H1 (cell line): ENCODE measurements around the gene SLC35F3. TPM values are rescaled to one million over a fixed set of nuclear protein-coding genes. Genes with fewer than 3 reads are reported as not detected.
A peak's percentile ranks its signal among the peaks of the same experiment; 100 is the strongest.

Experiments used
- CTCF ChIA-PET: fragments of 300-600 bp; sonication (Branson Sonifier 250); formaldehyde crosslinking; loops from one replicate; lab custom pipeline; 2021; ENCODE audit not compliant: partially characterized antibody; lab: Charles Lee
- POLR2A ChIA-PET: fragments of 300-600 bp; sonication (Branson Sonifier 250); formaldehyde crosslinking; loops from one replicate; lab custom pipeline; 2021; ENCODE audit warnings: inconsistent platforms; ENCODE audit not compliant: partially characterized antibody; lab: Charles Lee
- DNase-seq, 2 experiments: peaks; one replicate each; pipeline versions ENCODE4 v3.0.0 to v3.0.0-alpha.2; 2010 to 2022; ENCODE audit warnings: low spot score in 2 of 2, low read depth in 1 of 2, mixed read lengths in 1 of 2
- FAIRE-seq: peaks from 2 replicates; lab custom pipeline; 2011; peaks lifted over from hg19 to GRCh38; lab: Jason Lieb, UNC
- H2AFZ ChIP-seq: 2 replicates; pipeline ENCODE4 v1.8.1; 2012; ENCODE audit warnings: low read length, inconsistent platforms
- H2AK5ac ChIP-seq: 2 replicates; pipeline ENCODE4 v1.6.1; 2013; ENCODE audit warnings: low read depth, low read length
- H2BK120ac ChIP-seq: replicated peaks from 2 replicates; pipeline ENCODE3; 2013; ENCODE audit warnings: low read depth, low read length, inconsistent platforms
- H2BK12ac ChIP-seq: 2 replicates; pipeline ENCODE4 v1.6.1; 2013; ENCODE audit warnings: low read depth, low read length
- H2BK15ac ChIP-seq: 2 replicates; pipeline ENCODE4 v1.6.1; 2013; ENCODE audit warnings: low read length
- H2BK20ac ChIP-seq: 2 replicates; pipeline ENCODE4 v1.6.1; 2013; ENCODE audit warnings: low read length
- H2BK5ac ChIP-seq: 2 replicates; pipeline ENCODE4 v1.6.1; 2013; ENCODE audit warnings: low read depth, low read length
- H3K14ac ChIP-seq: 2 replicates; pipeline ENCODE4 v1.6.1; 2013; ENCODE audit warnings: inconsistent platforms; ENCODE audit not compliant: insufficient read length
- H3K18ac ChIP-seq: 2 replicates; pipeline ENCODE4 v1.6.1; 2013; ENCODE audit warnings: low read length; ENCODE audit errors: extremely low read depth
- H3K23ac ChIP-seq: 2 replicates; pipeline ENCODE4 v1.6.1; 2013; ENCODE audit warnings: inconsistent platforms; ENCODE audit not compliant: insufficient read length
- H3K23me2 ChIP-seq: 2 replicates; pipeline ENCODE4 v1.6.1; 2013; ENCODE audit warnings: low read depth, low read length
- H3K27ac ChIP-seq: 2 replicates; pipeline ENCODE4 v1.6.1; 2011; ENCODE audit warnings: low read depth, low read length, inconsistent platforms
- H3K27me3 ChIP-seq, 4 experiments: replicated peaks in 1 of 4; 1 replicate in 1 of 4; 2 replicates in 3 of 4; pipeline versions ENCODE4 v1.6.1 to v1.8.1; 2011 to 2013; ENCODE audit warnings: low read length in 3 of 4, mild to moderate bottlenecking in 3 of 4, inconsistent platforms in 2 of 4, mixed read lengths in 2 of 4, moderate library complexity in 1 of 4; ENCODE audit not compliant: control insufficient read depth in 3 of 4, insufficient read depth in 3 of 4; ENCODE audit errors: extremely low read depth in 1 of 4
- H3K36me3 ChIP-seq, 4 experiments: 2 replicates each; pipeline versions ENCODE4 v1.6.1 to v1.8.1; 2011 to 2013; ENCODE audit warnings: mild to moderate bottlenecking in 4 of 4, low read length in 3 of 4, moderate library complexity in 2 of 4, control low read depth in 1 of 4, inconsistent platforms in 1 of 4; ENCODE audit not compliant: insufficient read depth in 4 of 4, control insufficient read depth in 2 of 4
- H3K4ac ChIP-seq: replicated peaks from 2 replicates; pipeline ENCODE3; 2013; ENCODE audit warnings: low read length, low read depth, mixed read lengths, inconsistent platforms; ENCODE audit not compliant: insufficient read length
- H3K4me1 ChIP-seq, 4 experiments: replicated peaks in 1 of 4; 1 replicate in 1 of 4; 2 replicates in 3 of 4; pipeline versions ENCODE4 v1.6.1 to v1.8.1; 2011 to 2013; ENCODE audit warnings: low read length in 3 of 4, inconsistent platforms in 2 of 4, mixed read lengths in 1 of 4; ENCODE audit not compliant: insufficient read depth in 4 of 4, control insufficient read depth in 3 of 4
- H3K4me2 ChIP-seq, 2 experiments: 2 replicates each; pipeline versions ENCODE4 v1.6.1 to v1.8.1; 2011 to 2013; ENCODE audit warnings: low read depth in 2 of 2, low read length in 2 of 2, control low read depth in 1 of 2, inconsistent platforms in 1 of 2, mild to moderate bottlenecking in 1 of 2; ENCODE audit not compliant: insufficient read depth in 1 of 2
- H3K4me3 ChIP-seq, 4 experiments: fragments of 200-600, 300-600 bp in 1 of 4; sonication (generic), shearing (Covaris generic), sonication (Bioruptor Twin) in 1 of 4; 2 replicates each; pipeline versions ENCODE4 v1.5.1 to v1.8.1; 2011 to 2016; ENCODE audit warnings: low read length in 4 of 4, low read depth in 3 of 4, control low read depth in 2 of 4, inconsistent platforms in 2 of 4, mild to moderate bottlenecking in 2 of 4, mixed read lengths in 1 of 4, moderate library complexity in 1 of 4; ENCODE audit not compliant: insufficient read depth in 2 of 4; ENCODE audit errors: extremely low read depth in 1 of 4
- H3K56ac ChIP-seq: replicated peaks from 2 replicates; pipeline ENCODE3; 2013; ENCODE audit warnings: low read depth, mild to moderate bottlenecking, mixed read lengths, low read length, inconsistent platforms; ENCODE audit not compliant: insufficient read length
- H3K79me1 ChIP-seq: 2 replicates; pipeline ENCODE4 v1.6.1; 2013; ENCODE audit warnings: low read depth, low read length, control low read depth
- H3K79me2 ChIP-seq, 2 experiments: 2 replicates each; pipeline versions ENCODE4 v1.6.1 to v1.8.1; 2012 to 2013; ENCODE audit warnings: low read length in 2 of 2, mild to moderate bottlenecking in 2 of 2, inconsistent platforms in 1 of 2; ENCODE audit not compliant: insufficient read depth in 2 of 2, control insufficient read depth in 1 of 2
- H3K9ac ChIP-seq, 4 experiments: replicated peaks in 1 of 4; 1 replicate in 1 of 4; 2 replicates in 3 of 4; pipeline versions ENCODE4 v1.6.1 to v1.8.1; 2011 to 2013; ENCODE audit warnings: low read depth in 3 of 4, low read length in 3 of 4, control low read depth in 2 of 4, mild to moderate bottlenecking in 2 of 4, moderate library complexity in 2 of 4, inconsistent platforms in 1 of 4; ENCODE audit errors: extremely low read depth in 1 of 4
- H3K9me3 ChIP-seq, 2 experiments: 2 replicates each; pipeline versions ENCODE4 v1.6.1 to v1.8.1; 2012 to 2013; ENCODE audit warnings: mild to moderate bottlenecking in 2 of 2, moderate library complexity in 2 of 2, control low read depth in 1 of 2, inconsistent platforms in 1 of 2, low read depth in 1 of 2, low read length in 1 of 2, mixed read lengths in 1 of 2; ENCODE audit not compliant: insufficient read depth in 2 of 2
- H4K20me1 ChIP-seq, 2 experiments: replicated peaks in 1 of 2; 2 replicates each; pipeline versions ENCODE3 to v1.8.1; 2011 to 2013; ENCODE audit warnings: inconsistent platforms in 2 of 2, low read length in 2 of 2, mild to moderate bottlenecking in 1 of 2; ENCODE audit not compliant: insufficient read depth in 2 of 2, control insufficient read depth in 1 of 2
- H4K5ac ChIP-seq: 2 replicates; pipeline ENCODE4 v1.6.1; 2013; ENCODE audit warnings: low read length, low read depth, mixed read lengths, inconsistent platforms; ENCODE audit not compliant: insufficient read length
- H4K8ac ChIP-seq: 2 replicates; pipeline ENCODE4 v1.8.0; 2013; ENCODE audit warnings: mild to moderate bottlenecking, moderate library complexity, low read length, inconsistent platforms; ENCODE audit not compliant: insufficient read depth; ENCODE audit errors: extremely low read depth
- H4K91ac ChIP-seq: replicated peaks from 2 replicates; pipeline ENCODE3; 2013; ENCODE audit warnings: low read length, mixed read lengths, inconsistent platforms; ENCODE audit not compliant: insufficient read length
- ASH2L ChIP-seq: fragments of 200-600, 300-600 bp; sonication (generic); IDR thresholded peaks from one replicate; pipeline ENCODE4 v1.7.1; 2017; ENCODE audit warnings: low read length
- ATF2 ChIP-seq: IDR thresholded peaks from 2 replicates; pipeline ENCODE4 v1.6.1; 2012; ENCODE audit warnings: low read length, inconsistent platforms
- CREB1 ChIP-seq: IDR thresholded peaks from 2 replicates; pipeline ENCODE4 v1.6.1; 2012; ENCODE audit warnings: inconsistent platforms
- EZH2 ChIP-seq: fragments of 200-600 bp; sonication (generic); IDR thresholded peaks from 2 replicates; pipeline ENCODE4 v1.7.1; 2012; ENCODE audit warnings: low read depth, mild to moderate bottlenecking, moderate library complexity, low read length, inconsistent platforms; ENCODE audit not compliant: severe bottlenecking
- MAFK ChIP-seq: IDR thresholded peaks from 2 replicates; pipeline ENCODE4 v1.6.1; 2012; ENCODE audit warnings: low read depth, mild to moderate bottlenecking, improper control_type of control experiment, low read length
- POU5F1 ChIP-seq: IDR thresholded peaks from 2 replicates; pipeline ENCODE4 v1.6.1; 2011; ENCODE audit warnings: low read depth, mild to moderate bottlenecking, low read length, moderate library complexity
- RBBP5 ChIP-seq: IDR thresholded peaks from 2 replicates; pipeline ENCODE4 v1.7.1; 2012; ENCODE audit warnings: low read depth, mild to moderate bottlenecking, inconsistent platforms, low read length, moderate library complexity, borderline replicate concordance
- RFX5 ChIP-seq: IDR thresholded peaks from 2 replicates; pipeline ENCODE4 v1.6.1; 2011; ENCODE audit warnings: low read depth, low read length, improper control_type of control experiment, borderline replicate concordance
- SRF ChIP-seq: IDR thresholded peaks from 2 replicates; pipeline ENCODE4 v1.6.1; 2011; ENCODE audit warnings: mild to moderate bottlenecking, low read depth, low read length, moderate library complexity
- WGBS, 2 experiments: shearing (Covaris generic) in 1 of 2; methylation state at CpG; one replicate each; pipeline versions ENCODE4 v1.1.6 to v1.1.7; 2013 to 2015; ENCODE audit warnings: low lambda C conversion rate in 2 of 2, mixed read lengths in 2 of 2, inconsistent platforms in 1 of 2, low coverage in 1 of 2, missing lambda C conversion rate in 1 of 2; ENCODE audit not compliant: insufficient replicate concordance in 2 of 2, insufficient coverage in 1 of 2, insufficient read length in 1 of 2; ENCODE audit errors: extremely low coverage in 1 of 2, missing lambda C conversion rate in 1 of 2; 5-methylcytosine and 5-hydroxymethylcytosine counted together
- polyA plus RNA-seq, 7 experiments: library from polyadenylated mRNA; depleted of rRNA in 3 of 7; stranded (reverse) in 5 of 7; unstranded in 2 of 7; fragments of >200 nt in 5 of 7; fragments of 200-250 nt in 2 of 7; gene quantifications; 1 replicate in 5 of 7; 2 replicates in 1 of 7; 4 replicates in 1 of 7; pipeline versions ENCODE4 v1.2.1 to v1.2.3, GENCODE V29; 2011 to 2013; ENCODE audit warnings: missing spikeins in 2 of 7, mixed read lengths in 2 of 7
- total RNA-seq: library from RNA; stranded (reverse); fragmentation: NEBNext Ultra II Directional; extraction: Animal tissue kit (Norgen Biotek cat#: 25700); gene quantifications from 2 replicates; pipeline ENCODE4 v1.2.1, GENCODE V29; 2021

The SLC35F3 gene
- total and polyA plus RNA-seq, 2 of the 8 experiments (the other 6 are each of a cell fraction or from before 2014, with no cell fraction given), result 0.78 to 1.2 TPM

- H3K9ac ChIP-seq, result peak within 1 kb of the TSS; percentile 73 to 89 (median 87)
- H3K18ac ChIP-seq, result peak within 1 kb of the TSS; percentile 93
- H3K27me3 ChIP-seq, result no peaks in the 10 kb centered on the region; a peak in 1 of 7 replicates
- peak within 1 kb of the TSS; percentile 99 for H2AFZ ChIP-seq
- H3K9me3 ChIP-seq, result no peaks in the 10 kb centered on the region
- peaks cover 0 to 4% (median 1%) of the 10 kb centered on the region in 4 experiments; a peak in 3 of 7 replicates for H3K4me1 ChIP-seq
- H4K91ac ChIP-seq, result peak within 1 kb of the TSS; percentile 94
- POLR2A ChIA-PET, result interaction anchor here (0.9 to 2.2 kb wide), 4 partner anchors 9 to 16 kb away, joined by 4 to 8 read pairs (median 6); no protein-coding TSS in a partner anchor
- no peak within 1 kb of the TSS; the same call in 1 of the 2 replicates for H2BK12ac ChIP-seq
- H3K4me2 ChIP-seq, result peak within 1 kb of the TSS; percentile 66 to 70
- no peaks in the 10 kb centered on the region for H4K20me1 ChIP-seq
- H3K23me2 ChIP-seq, result no peaks in the 10 kb centered on the region
- no peak within 1 kb of the TSS for H2BK20ac ChIP-seq
- peak within 1 kb of the TSS; percentile 97 for H2BK5ac ChIP-seq
- no peak within 1 kb of the TSS for H3K23ac ChIP-seq
- H3K79me1 ChIP-seq, result no peaks in the 10 kb centered on the region
- no peak within 1 kb of the TSS for H3K14ac ChIP-seq
- no peak within 1 kb of the TSS for H2AK5ac ChIP-seq
- peak within 1 kb of the TSS; percentile 89 for H3K56ac ChIP-seq
- peak within 1 kb of the TSS; percentile 93 for H4K8ac ChIP-seq
- FAIRE-seq (no peak), DNase-seq (peak; percentile 75 to 85)
- peak within 1 kb of the TSS; percentile 38 for H2BK120ac ChIP-seq
- H2BK15ac ChIP-seq, result no peak within 1 kb of the TSS
- H3K4me3 ChIP-seq, result peak within 1 kb of the TSS; percentile 77 to 96 (median 94)
- WGBS, 2 experiments, result 2% methylated on average over 59 of the region's 62 CpGs; no CpG with 5 or more reads in 1 of the 2 experiments
- CTCF ChIA-PET, result interaction anchor here (0.9 to 3.4 kb wide), 11 partner anchors 9 to 259 kb away, joined by 3 to 15 read pairs (median 4); no protein-coding TSS in a partner anchor
- H3K4ac ChIP-seq, result peak within 1 kb of the TSS; percentile 71
- peak within 1 kb of the TSS; percentile 95 for H4K5ac ChIP-seq
- peaks cover 0 to 12% of the 10 kb centered on the region in 2 experiments; a peak in 2 of 4 replicates for H3K79me2 ChIP-seq
- peaks cover 6 to 25% (median 16%) of the 10 kb centered on the region in 4 experiments; a peak in 7 of 8 replicates for H3K36me3 ChIP-seq
- peak within 1 kb of the TSS; percentile 85 for H3K27ac ChIP-seq
- peak; percentile 70 for TF ChIP-seq ASH2L
- no peak for TF ChIP-seq RFX5
- no peak for TF ChIP-seq ATF2
- no peak for TF ChIP-seq MAFK
- TF ChIP-seq SRF, result no peak
- TF ChIP-seq CREB1, result 0 out of 2 replicates have a peak, but pooled peaks have one; percentile 10
- no peak for TF ChIP-seq EZH2
- TF ChIP-seq RBBP5, result peak; percentile 65; the same call in 1 of the 2 replicates
- TF ChIP-seq POU5F1, result no peak
Observed at GRCh38 chr1:234373064-234373958, 468.8 kb downstream of the SLC35F3 start, which contains the start of gene COA6. COA6 (plus strand) TSS chr1:234373456; CDS start chr1:234373467, 11 bp downstream.
